ENCODE measurements around the gene SRSF8.

The SRSF8 gene

GRCh38 chr11:95057959-95058358 is 8.8 kb upstream of the SRSF8 start:
- DNase-seq (ENCODE audit: low spot score): no peak
- H3K27ac ChIP-seq: no peak overlapping the region
- no peak for TF ChIP-seq CTCF (IDR thresholded peaks at IDR 0.05)
- H3K4me3 ChIP-seq: no peak overlapping the region

- Histone ChIP-seq H3K4me3 (no peak overlapping the region), H3K27ac (no peak overlapping the region)
- no peak for DNase-seq (ENCODE audit: low spot score)
- no peak for TF ChIP-seq CTCF (IDR thresholded peaks at IDR 0.05)
These were observed 8.1 kb upstream of the SRSF8 start for GRCh38 chr11:95058621-95059020.

GRCh38 chr11:95059046-95059445 is 7.7 kb upstream of the SRSF8 start:
- Histone ChIP-seq H3K27ac (no peak overlapping the region), H3K4me3 (no peak overlapping the region)
- no peak for DNase-seq (ENCODE audit: low spot score)
- TF ChIP-seq CTCF (IDR thresholded peaks at IDR 0.05): no peak

GRCh38 chr11:95065336-95065735 is 1.4 kb upstream of the SRSF8 start:
- DNase-seq (ENCODE audit: low spot score): no peak
- Histone ChIP-seq H3K27ac (no peak overlapping the region), H3K4me3 (no peak overlapping the region)
- no peak for TF ChIP-seq CTCF (IDR thresholded peaks at IDR 0.05)

- peak; percentile 93 for DNase-seq (ENCODE audit: low spot score)
- H3K27ac ChIP-seq: peak overlapping the region; percentile 95 to 99
- H3K4me3 ChIP-seq: peak overlapping the region; percentile 84
- peak; percentile 24 for TF ChIP-seq CTCF (IDR thresholded peaks at IDR 0.05)
These were observed 521 bp downstream of the SRSF8 start for GRCh38 chr11:95067039-95067840.

GRCh38 chr11:95067841-95068219 is 1.1 kb downstream of the SRSF8 start:
- DNase-seq (ENCODE audit: low spot score): no peak
- H3K27ac ChIP-seq: peak overlapping the region; percentile 95 to 99

More at GRCh38 chr11:95067841-95068219, 1.1 kb downstream of the SRSF8 start:
- H3K4me3 ChIP-seq: peak overlapping the region; percentile 84
- no peak for TF ChIP-seq CTCF (IDR thresholded peaks at IDR 0.05)

Measured in coronary artery (tissue), 2 donors.